ENCODE data around the gene SHISAL2A. TPM values are rescaled to one million over a fixed set of nuclear protein-coding genes. Genes with fewer than 3 reads are reported as not detected.
"Not testable (repeated sequence)": the region's sequence is repeated elsewhere in the genome, so short reads cannot be mapped to it uniquely, and the experiment has no call there.

SHISAL2A gene
- total RNA-seq, 4 donors from 2014 or later, result not detected

- no peak for TF ChIP-seq CTCF (IDR thresholded peaks at IDR 0.05)
- DNase-seq (ENCODE audit: low spot score) (no peak), ATAC-seq (ENCODE audit: low FRiP score) (no peak)
Observed at GRCh38 chr1:52680353-52680752, 47.4 kb downstream of the SHISAL2A start.

- TF ChIP-seq CTCF (IDR thresholded peaks at IDR 0.05), result no peak
- ATAC-seq (ENCODE audit: low FRiP score) (no peak), DNase-seq (ENCODE audit: low spot score) (no peak)
Observed at GRCh38 chr1:52681136-52681535, 48.2 kb downstream of the SHISAL2A start.

GRCh38 chr1:52683367-52683940 is 50.5 kb downstream of the SHISAL2A start:
- DNase-seq (ENCODE audit: low spot score) (no peak), ATAC-seq (ENCODE audit: low FRiP score) (no peak)
- no peak for TF ChIP-seq CTCF (IDR thresholded peaks at IDR 0.05)

GRCh38 chr1:52684545-52684944 is 51.6 kb downstream of the SHISAL2A start:
- no peak for ATAC-seq (ENCODE audit: low FRiP score)
- TF ChIP-seq CTCF (IDR thresholded peaks at IDR 0.05), result no peak

GRCh38 chr1:52686261-52686751 is 53.3 kb downstream of the SHISAL2A start:
- not testable (repeated sequence) for ATAC-seq (ENCODE audit: low FRiP score)
- DNase-seq (ENCODE audit: low spot score), result peak; percentile 31

More at GRCh38 chr1:52684545-52684944, 51.6 kb downstream of the SHISAL2A start:
- no peak for DNase-seq (ENCODE audit: low spot score)

GRCh38 chr1:52686830-52687229 is 53.9 kb downstream of the SHISAL2A start:
- ATAC-seq (ENCODE audit: low FRiP score) (no peak), DNase-seq (ENCODE audit: low spot score) (no peak)
- no peak for TF ChIP-seq CTCF (IDR thresholded peaks at IDR 0.05)

GRCh38 chr1:52691821-52692220 is 58.9 kb downstream of the SHISAL2A start:
- DNase-seq (ENCODE audit: low spot score) (no peak), ATAC-seq (ENCODE audit: low FRiP score) (no peak)
- no peak for TF ChIP-seq CTCF (IDR thresholded peaks at IDR 0.05)

Data from omental fat pad (tissue), 4 donors.